ENCODE data around the gene OSBPL9.

DNA sequence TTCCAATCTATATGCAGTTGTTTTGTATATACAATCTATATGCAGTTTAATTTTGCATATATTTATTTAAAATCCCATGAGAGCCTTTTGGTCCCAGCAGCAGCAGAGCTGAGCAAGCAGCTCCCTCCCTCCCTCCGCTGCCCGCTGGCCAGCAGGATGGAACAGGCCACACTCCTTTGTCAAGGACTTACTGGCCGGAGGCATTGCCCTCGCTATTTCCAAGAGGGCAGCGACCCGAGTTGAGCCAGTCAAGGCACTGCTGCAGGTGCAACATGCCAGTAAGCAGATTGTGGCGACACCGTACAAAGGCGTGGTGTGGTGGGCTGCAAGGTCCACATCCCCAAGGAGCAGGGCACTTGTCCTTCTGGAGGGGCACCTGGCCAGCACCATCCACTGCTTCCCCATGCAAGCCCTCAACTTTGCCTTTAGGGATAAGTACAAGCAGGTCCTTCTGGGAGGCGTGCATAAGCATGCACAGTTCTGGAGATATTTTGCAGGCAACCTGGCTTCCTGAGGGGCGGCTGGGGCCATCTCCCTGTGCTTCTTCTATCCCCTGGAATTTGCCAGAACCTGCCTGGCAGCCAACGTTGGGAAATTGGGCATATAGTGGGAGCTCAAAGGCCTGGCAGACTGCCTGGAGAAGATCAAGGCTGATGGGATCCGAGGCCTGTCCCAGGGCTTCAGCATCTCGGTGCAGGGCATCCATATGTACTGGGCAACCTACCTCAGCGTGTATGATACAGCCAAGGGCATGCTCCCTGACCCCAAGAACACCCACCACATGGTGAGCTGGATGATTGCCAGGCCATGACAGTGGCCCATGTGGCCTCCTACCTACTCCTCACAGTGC is 92.2 kb downstream of the OSBPL9 start:
- TF ChIP-seq, protein P1, sequence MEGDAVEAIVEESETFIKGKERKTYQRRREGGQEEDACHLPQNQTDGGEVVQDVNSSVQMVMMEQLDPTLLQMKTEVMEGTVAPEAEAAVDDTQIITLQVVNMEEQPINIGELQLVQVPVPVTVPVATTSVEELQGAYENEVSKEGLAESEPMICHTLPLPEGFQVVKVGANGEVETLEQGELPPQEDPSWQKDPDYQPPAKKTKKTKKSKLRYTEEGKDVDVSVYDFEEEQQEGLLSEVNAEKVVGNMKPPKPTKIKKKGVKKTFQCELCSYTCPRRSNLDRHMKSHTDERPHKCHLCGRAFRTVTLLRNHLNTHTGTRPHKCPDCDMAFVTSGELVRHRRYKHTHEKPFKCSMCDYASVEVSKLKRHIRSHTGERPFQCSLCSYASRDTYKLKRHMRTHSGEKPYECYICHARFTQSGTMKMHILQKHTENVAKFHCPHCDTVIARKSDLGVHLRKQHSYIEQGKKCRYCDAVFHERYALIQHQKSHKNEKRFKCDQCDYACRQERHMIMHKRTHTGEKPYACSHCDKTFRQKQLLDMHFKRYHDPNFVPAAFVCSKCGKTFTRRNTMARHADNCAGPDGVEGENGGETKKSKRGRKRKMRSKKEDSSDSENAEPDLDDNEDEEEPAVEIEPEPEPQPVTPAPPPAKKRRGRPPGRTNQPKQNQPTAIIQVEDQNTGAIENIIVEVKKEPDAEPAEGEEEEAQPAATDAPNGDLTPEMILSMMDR (IDR thresholded peaks at IDR 0.05), result no peak
- TF ChIP-seq EZH2 (IDR thresholded peaks at IDR 0.05; ENCODE audit: borderline replicate concordance, insufficient read depth, low read depth, low read length, poor library complexity, severe bottlenecking), result no peak

Measured in B cell (primary cell).